H1 (cell line): ENCODE results near the gene AIFM2. TPM values are rescaled to one million over a fixed set of nuclear protein-coding genes. Genes with fewer than 3 reads are reported as not detected.

Experiments
- CTCF ChIA-PET: fragments of 300-600 bp; sonication (Branson Sonifier 250); formaldehyde crosslinking; loops from one replicate; lab custom pipeline; 2021; ENCODE audit not compliant: partially characterized antibody; lab: Charles Lee
- POLR2A ChIA-PET: fragments of 300-600 bp; sonication (Branson Sonifier 250); formaldehyde crosslinking; loops from one replicate; lab custom pipeline; 2021; ENCODE audit warnings: inconsistent platforms; ENCODE audit not compliant: partially characterized antibody; lab: Charles Lee
- DNase-seq, 2 experiments: peaks; one replicate each; pipeline versions ENCODE4 v3.0.0 to v3.0.0-alpha.2; 2010 to 2022; ENCODE audit warnings: low spot score in 2 of 2, low read depth in 1 of 2, mixed read lengths in 1 of 2
- FAIRE-seq: peaks from 2 replicates; lab custom pipeline; 2011; peaks lifted over from hg19 to GRCh38; lab: Jason Lieb, UNC
- H2AFZ ChIP-seq: 2 replicates; pipeline ENCODE4 v1.8.1; 2012; ENCODE audit warnings: low read length, inconsistent platforms
- H2AK5ac ChIP-seq: 2 replicates; pipeline ENCODE4 v1.6.1; 2013; ENCODE audit warnings: low read depth, low read length
- H2BK120ac ChIP-seq: replicated peaks from 2 replicates; pipeline ENCODE3; 2013; ENCODE audit warnings: low read depth, low read length, inconsistent platforms
- H2BK12ac ChIP-seq: 2 replicates; pipeline ENCODE4 v1.6.1; 2013; ENCODE audit warnings: low read depth, low read length
- H2BK15ac ChIP-seq: 2 replicates; pipeline ENCODE4 v1.6.1; 2013; ENCODE audit warnings: low read length
- H2BK20ac ChIP-seq: 2 replicates; pipeline ENCODE4 v1.6.1; 2013; ENCODE audit warnings: low read length
- H2BK5ac ChIP-seq: 2 replicates; pipeline ENCODE4 v1.6.1; 2013; ENCODE audit warnings: low read depth, low read length
- H3K14ac ChIP-seq: 2 replicates; pipeline ENCODE4 v1.6.1; 2013; ENCODE audit warnings: inconsistent platforms; ENCODE audit not compliant: insufficient read length
- H3K18ac ChIP-seq: 2 replicates; pipeline ENCODE4 v1.6.1; 2013; ENCODE audit warnings: low read length; ENCODE audit errors: extremely low read depth
- H3K23ac ChIP-seq: 2 replicates; pipeline ENCODE4 v1.6.1; 2013; ENCODE audit warnings: inconsistent platforms; ENCODE audit not compliant: insufficient read length
- H3K23me2 ChIP-seq: 2 replicates; pipeline ENCODE4 v1.6.1; 2013; ENCODE audit warnings: low read depth, low read length
- H3K27ac ChIP-seq: 2 replicates; pipeline ENCODE4 v1.6.1; 2011; ENCODE audit warnings: low read depth, low read length, inconsistent platforms
- H3K27me3 ChIP-seq, 4 experiments: replicated peaks in 1 of 4; 1 replicate in 1 of 4; 2 replicates in 3 of 4; pipeline versions ENCODE4 v1.6.1 to v1.8.1; 2011 to 2013; ENCODE audit warnings: low read length in 3 of 4, mild to moderate bottlenecking in 3 of 4, inconsistent platforms in 2 of 4, mixed read lengths in 2 of 4, moderate library complexity in 1 of 4; ENCODE audit not compliant: control insufficient read depth in 3 of 4, insufficient read depth in 3 of 4; ENCODE audit errors: extremely low read depth in 1 of 4
- H3K36me3 ChIP-seq, 4 experiments: 2 replicates each; pipeline versions ENCODE4 v1.6.1 to v1.8.1; 2011 to 2013; ENCODE audit warnings: mild to moderate bottlenecking in 4 of 4, low read length in 3 of 4, moderate library complexity in 2 of 4, control low read depth in 1 of 4, inconsistent platforms in 1 of 4; ENCODE audit not compliant: insufficient read depth in 4 of 4, control insufficient read depth in 2 of 4
- H3K4ac ChIP-seq: replicated peaks from 2 replicates; pipeline ENCODE3; 2013; ENCODE audit warnings: low read length, low read depth, mixed read lengths, inconsistent platforms; ENCODE audit not compliant: insufficient read length
- H3K4me1 ChIP-seq, 4 experiments: replicated peaks in 1 of 4; 1 replicate in 1 of 4; 2 replicates in 3 of 4; pipeline versions ENCODE4 v1.6.1 to v1.8.1; 2011 to 2013; ENCODE audit warnings: low read length in 3 of 4, inconsistent platforms in 2 of 4, mixed read lengths in 1 of 4; ENCODE audit not compliant: insufficient read depth in 4 of 4, control insufficient read depth in 3 of 4
- H3K4me2 ChIP-seq, 2 experiments: 2 replicates each; pipeline versions ENCODE4 v1.6.1 to v1.8.1; 2011 to 2013; ENCODE audit warnings: low read depth in 2 of 2, low read length in 2 of 2, control low read depth in 1 of 2, inconsistent platforms in 1 of 2, mild to moderate bottlenecking in 1 of 2; ENCODE audit not compliant: insufficient read depth in 1 of 2
- H3K4me3 ChIP-seq, 4 experiments: fragments of 200-600, 300-600 bp in 1 of 4; sonication (generic), shearing (Covaris generic), sonication (Bioruptor Twin) in 1 of 4; 2 replicates each; pipeline versions ENCODE4 v1.5.1 to v1.8.1; 2011 to 2016; ENCODE audit warnings: low read length in 4 of 4, low read depth in 3 of 4, control low read depth in 2 of 4, inconsistent platforms in 2 of 4, mild to moderate bottlenecking in 2 of 4, mixed read lengths in 1 of 4, moderate library complexity in 1 of 4; ENCODE audit not compliant: insufficient read depth in 2 of 4; ENCODE audit errors: extremely low read depth in 1 of 4
- H3K56ac ChIP-seq: replicated peaks from 2 replicates; pipeline ENCODE3; 2013; ENCODE audit warnings: low read depth, mild to moderate bottlenecking, mixed read lengths, low read length, inconsistent platforms; ENCODE audit not compliant: insufficient read length
- H3K79me1 ChIP-seq: 2 replicates; pipeline ENCODE4 v1.6.1; 2013; ENCODE audit warnings: low read depth, low read length, control low read depth
- H3K79me2 ChIP-seq, 2 experiments: 2 replicates each; pipeline versions ENCODE4 v1.6.1 to v1.8.1; 2012 to 2013; ENCODE audit warnings: low read length in 2 of 2, mild to moderate bottlenecking in 2 of 2, inconsistent platforms in 1 of 2; ENCODE audit not compliant: insufficient read depth in 2 of 2, control insufficient read depth in 1 of 2
- H3K9ac ChIP-seq, 4 experiments: replicated peaks in 1 of 4; 1 replicate in 1 of 4; 2 replicates in 3 of 4; pipeline versions ENCODE4 v1.6.1 to v1.8.1; 2011 to 2013; ENCODE audit warnings: low read depth in 3 of 4, low read length in 3 of 4, control low read depth in 2 of 4, mild to moderate bottlenecking in 2 of 4, moderate library complexity in 2 of 4, inconsistent platforms in 1 of 4; ENCODE audit errors: extremely low read depth in 1 of 4
- H3K9me3 ChIP-seq, 2 experiments: 2 replicates each; pipeline versions ENCODE4 v1.6.1 to v1.8.1; 2012 to 2013; ENCODE audit warnings: mild to moderate bottlenecking in 2 of 2, moderate library complexity in 2 of 2, control low read depth in 1 of 2, inconsistent platforms in 1 of 2, low read depth in 1 of 2, low read length in 1 of 2, mixed read lengths in 1 of 2; ENCODE audit not compliant: insufficient read depth in 2 of 2
- H4K20me1 ChIP-seq, 2 experiments: replicated peaks in 1 of 2; 2 replicates each; pipeline versions ENCODE3 to v1.8.1; 2011 to 2013; ENCODE audit warnings: inconsistent platforms in 2 of 2, low read length in 2 of 2, mild to moderate bottlenecking in 1 of 2; ENCODE audit not compliant: insufficient read depth in 2 of 2, control insufficient read depth in 1 of 2
- H4K5ac ChIP-seq: 2 replicates; pipeline ENCODE4 v1.6.1; 2013; ENCODE audit warnings: low read length, low read depth, mixed read lengths, inconsistent platforms; ENCODE audit not compliant: insufficient read length
- H4K8ac ChIP-seq: 2 replicates; pipeline ENCODE4 v1.8.0; 2013; ENCODE audit warnings: mild to moderate bottlenecking, moderate library complexity, low read length, inconsistent platforms; ENCODE audit not compliant: insufficient read depth; ENCODE audit errors: extremely low read depth
- H4K91ac ChIP-seq: replicated peaks from 2 replicates; pipeline ENCODE3; 2013; ENCODE audit warnings: low read length, mixed read lengths, inconsistent platforms; ENCODE audit not compliant: insufficient read length
- HDAC2 ChIP-seq, 2 experiments: fragments of 300-600 bp in 1 of 2; sonication (generic) in 1 of 2; IDR thresholded peaks; 2 replicates each; pipeline ENCODE4 v1.6.1; 2011 to 2012; ENCODE audit warnings: low read depth in 2 of 2, low read length in 2 of 2, mild to moderate bottlenecking in 2 of 2, moderate library complexity in 2 of 2, borderline replicate concordance in 1 of 2, inconsistent platforms in 1 of 2
- KDM1A ChIP-seq: fragments of 200-600, 300-600 bp; sonication (generic); IDR thresholded peaks from 2 replicates; pipeline ENCODE4 v1.7.1; 2016; ENCODE audit warnings: mild to moderate bottlenecking, low read length, borderline replicate concordance
- PHF8 ChIP-seq: fragments of 200-600 bp; sonication (generic); conservative IDR thresholded peaks from 2 replicates; pipeline ENCODE4 v1.7.1; 2012; ENCODE audit warnings: low read depth, mild to moderate bottlenecking, inconsistent platforms, low read length, moderate library complexity
- SAP30 ChIP-seq: fragments of 300-600 bp; sonication (generic); IDR thresholded peaks from 2 replicates; pipeline ENCODE4 v1.7.1; 2012; ENCODE audit warnings: low read length, moderate library complexity, mild to moderate bottlenecking, inconsistent platforms; ENCODE audit not compliant: insufficient read depth, insufficient replicate concordance
- SP2 ChIP-seq: IDR thresholded peaks from 2 replicates; pipeline ENCODE4 v1.6.1; 2012; ENCODE audit warnings: mild to moderate bottlenecking, low read length, inconsistent platforms
- SP4 ChIP-seq: IDR thresholded peaks from 2 replicates; pipeline ENCODE4 v1.6.1; 2012; ENCODE audit warnings: low read length, inconsistent platforms
- SUZ12 ChIP-seq: fragments of 200-600 bp; sonication (generic); IDR thresholded peaks from 2 replicates; pipeline ENCODE4 v1.6.1; 2012; ENCODE audit warnings: mild to moderate bottlenecking, inconsistent platforms, low read length, moderate library complexity, mixed read lengths
- YY1 ChIP-seq: IDR thresholded peaks from 2 replicates; pipeline ENCODE4 v1.6.1; 2011; ENCODE audit warnings: low read depth, mild to moderate bottlenecking, low read length
- WGBS, 2 experiments: shearing (Covaris generic) in 1 of 2; methylation state at CpG; one replicate each; pipeline versions ENCODE4 v1.1.6 to v1.1.7; 2013 to 2015; ENCODE audit warnings: low lambda C conversion rate in 2 of 2, mixed read lengths in 2 of 2, inconsistent platforms in 1 of 2, low coverage in 1 of 2, missing lambda C conversion rate in 1 of 2; ENCODE audit not compliant: insufficient replicate concordance in 2 of 2, insufficient coverage in 1 of 2, insufficient read length in 1 of 2; ENCODE audit errors: extremely low coverage in 1 of 2, missing lambda C conversion rate in 1 of 2; 5-methylcytosine and 5-hydroxymethylcytosine counted together
- polyA plus RNA-seq, 7 experiments: library from polyadenylated mRNA; depleted of rRNA in 3 of 7; stranded (reverse) in 5 of 7; unstranded in 2 of 7; fragments of >200 nt in 5 of 7; fragments of 200-250 nt in 2 of 7; gene quantifications; 1 replicate in 5 of 7; 2 replicates in 1 of 7; 4 replicates in 1 of 7; pipeline versions ENCODE4 v1.2.1 to v1.2.3, GENCODE V29; 2011 to 2013; ENCODE audit warnings: missing spikeins in 2 of 7, mixed read lengths in 2 of 7
- total RNA-seq: library from RNA; stranded (reverse); fragmentation: NEBNext Ultra II Directional; extraction: Animal tissue kit (Norgen Biotek cat#: 25700); gene quantifications from 2 replicates; pipeline ENCODE4 v1.2.1, GENCODE V29; 2021
- TF ChIP-seq, protein P1 (sequence below), 3 experiments: IDR thresholded peaks; 1 replicate in 2 of 3; 2 replicates in 1 of 3; pipeline versions ENCODE4 v1.5.1 to v1.6.1; 2011; ENCODE audit warnings: low read length in 3 of 3, mild to moderate bottlenecking in 3 of 3, inconsistent platforms in 2 of 3, low read depth in 1 of 3, moderate library complexity in 1 of 3; ENCODE audit not compliant: insufficient read depth in 1 of 3; ENCODE audit errors: control extremely low read depth in 1 of 3

The AIFM2 gene
- total and polyA plus RNA-seq, 2 of the 8 experiments (the other 6 are each of a cell fraction or from before 2014, with no cell fraction given) = 4.0 TPM

DNA sequence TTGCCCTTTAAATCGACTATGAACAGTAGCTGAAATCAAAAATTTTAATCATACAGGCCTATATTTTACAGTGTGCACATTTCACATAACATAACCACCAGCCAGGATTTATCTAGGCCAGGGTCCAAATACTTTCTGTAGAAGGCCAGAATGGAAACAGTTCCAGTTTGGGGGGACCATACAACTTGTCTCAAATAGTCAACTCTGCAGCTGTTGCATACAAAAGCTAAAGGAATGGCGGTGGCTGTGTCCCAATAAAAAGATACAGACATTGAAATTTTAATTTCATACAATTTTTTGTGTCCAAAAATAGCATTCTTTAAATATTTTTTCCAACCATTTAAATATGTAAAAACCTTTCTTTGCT lies 14.6 kb upstream of the AIFM2 start:
- peaks cover 3% of the 10 kb centered on the region; the same call in 1 of the 2 replicates for H3K79me1 ChIP-seq
- no peaks in the 10 kb centered on the region; a peak in 1 of 4 replicates for H3K79me2 ChIP-seq
- H3K36me3 ChIP-seq = peaks cover 4 to 20% (median 6%) of the 10 kb centered on the region in 4 experiments; a peak in 6 of 8 replicates
- no peak overlapping the region for H2BK15ac ChIP-seq
- no peak overlapping the region for H3K9ac ChIP-seq
- no peak overlapping the region for H2BK12ac ChIP-seq
- H4K91ac ChIP-seq = no peak overlapping the region
- H2BK20ac ChIP-seq = no peak overlapping the region
- no peak overlapping the region for H3K23ac ChIP-seq
- H4K8ac ChIP-seq = no peak overlapping the region
- 56% methylated on average over 2 of the region's 2 CpGs; no CpG with 5 or more reads in 1 of the 2 experiments for WGBS, 2 experiments
- peak overlapping the region in 1 of 4 experiments; percentile 70; a peak in 2 of 8 replicates for H3K4me3 ChIP-seq
- H3K56ac ChIP-seq = no peak overlapping the region
- TF ChIP-seq SAP30 = no peak
- no peak for TF ChIP-seq YY1
- TF ChIP-seq, protein P1, sequence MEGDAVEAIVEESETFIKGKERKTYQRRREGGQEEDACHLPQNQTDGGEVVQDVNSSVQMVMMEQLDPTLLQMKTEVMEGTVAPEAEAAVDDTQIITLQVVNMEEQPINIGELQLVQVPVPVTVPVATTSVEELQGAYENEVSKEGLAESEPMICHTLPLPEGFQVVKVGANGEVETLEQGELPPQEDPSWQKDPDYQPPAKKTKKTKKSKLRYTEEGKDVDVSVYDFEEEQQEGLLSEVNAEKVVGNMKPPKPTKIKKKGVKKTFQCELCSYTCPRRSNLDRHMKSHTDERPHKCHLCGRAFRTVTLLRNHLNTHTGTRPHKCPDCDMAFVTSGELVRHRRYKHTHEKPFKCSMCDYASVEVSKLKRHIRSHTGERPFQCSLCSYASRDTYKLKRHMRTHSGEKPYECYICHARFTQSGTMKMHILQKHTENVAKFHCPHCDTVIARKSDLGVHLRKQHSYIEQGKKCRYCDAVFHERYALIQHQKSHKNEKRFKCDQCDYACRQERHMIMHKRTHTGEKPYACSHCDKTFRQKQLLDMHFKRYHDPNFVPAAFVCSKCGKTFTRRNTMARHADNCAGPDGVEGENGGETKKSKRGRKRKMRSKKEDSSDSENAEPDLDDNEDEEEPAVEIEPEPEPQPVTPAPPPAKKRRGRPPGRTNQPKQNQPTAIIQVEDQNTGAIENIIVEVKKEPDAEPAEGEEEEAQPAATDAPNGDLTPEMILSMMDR (IDR thresholded peaks at IDR 0.05; ENCODE audit: control extremely low read depth in 1 of 3, insufficient read depth in 1 of 3, low read depth in 1 of 3, low read length in 3 of 3) = no peak
- no peak for TF ChIP-seq PHF8
- TF ChIP-seq SP4 = no peak
- TF ChIP-seq SUZ12 = no peak
- no peak for TF ChIP-seq KDM1A
- no peak for TF ChIP-seq HDAC2 (IDR thresholded peaks at IDR 0.05; ENCODE audit: borderline replicate concordance in 1 of 2, low read depth in 2 of 2, low read length in 2 of 2)
- TF ChIP-seq SP2 = no peak
- H3K9me3 ChIP-seq = no peaks in the 10 kb centered on the region
- H2BK120ac ChIP-seq = no peak overlapping the region
- H3K4ac ChIP-seq = no peak overlapping the region
- FAIRE-seq (no peak), DNase-seq (no peak)
- H3K23me2 ChIP-seq = peaks cover 12% of the 10 kb centered on the region
- CTCF ChIA-PET = interaction anchor here (0.6 to 10.4 kb wide), 19 partner anchors 9 to 348 kb away, joined by 3 to 123 read pairs (median 7); partner anchors contain the start of gene SAR1A
- no peak overlapping the region for H4K5ac ChIP-seq
- peaks cover 0 to 8% (median 4%) of the 10 kb centered on the region in 4 experiments; a peak in 3 of 7 replicates for H3K27me3 ChIP-seq
- peaks cover 3 to 9% (median 6%) of the 10 kb centered on the region in 4 experiments; a peak in 3 of 7 replicates for H3K4me1 ChIP-seq
- H2AFZ ChIP-seq = no peak overlapping the region
- no peak overlapping the region for H3K14ac ChIP-seq
- peak overlapping the region; percentile 76 to 92 for H3K4me2 ChIP-seq
- H2BK5ac ChIP-seq = no peak overlapping the region
- H4K20me1 ChIP-seq = peaks cover 3 to 7% of the 10 kb centered on the region in 2 experiments
- H3K18ac ChIP-seq = no peak overlapping the region
- no peak overlapping the region for H3K27ac ChIP-seq
- no peak overlapping the region for H2AK5ac ChIP-seq
- POLR2A ChIA-PET = interaction anchor here (1.4 to 3.1 kb wide), 2 partner anchors 32 to 62 kb away, joined by 3 to 15 read pairs; no protein-coding TSS in a partner anchor
